Rectal smooth muscle tissue (tissue), 1 donor: ENCODE results near the gene UNG.
A peak's percentile ranks its signal among the peaks of the same experiment; 100 is the strongest.

Experiments
- H3K27ac ChIP-seq: one replicate; pipeline ENCODE4 v1.7.0; 2013; ENCODE audit warnings: low read depth, low read length, inconsistent platforms
- H3K27me3 ChIP-seq: one replicate; pipeline ENCODE4 v1.7.0; 2013; ENCODE audit warnings: low read length; ENCODE audit not compliant: control insufficient read depth, insufficient read depth
- H3K36me3 ChIP-seq: one replicate; pipeline ENCODE4 v1.7.0; 2013; ENCODE audit warnings: low read length; ENCODE audit not compliant: control insufficient read depth, insufficient read depth
- H3K4me1 ChIP-seq: one replicate; pipeline ENCODE4 v1.7.0; 2013; ENCODE audit warnings: low read length; ENCODE audit not compliant: control insufficient read depth, insufficient read depth
- H3K4me3 ChIP-seq: one replicate; pipeline ENCODE4 v1.7.0; 2013; ENCODE audit warnings: low read length
- H3K9ac ChIP-seq: one replicate; pipeline ENCODE4 v1.7.0; 2013; ENCODE audit warnings: low read length

Gene UNG

DNA sequence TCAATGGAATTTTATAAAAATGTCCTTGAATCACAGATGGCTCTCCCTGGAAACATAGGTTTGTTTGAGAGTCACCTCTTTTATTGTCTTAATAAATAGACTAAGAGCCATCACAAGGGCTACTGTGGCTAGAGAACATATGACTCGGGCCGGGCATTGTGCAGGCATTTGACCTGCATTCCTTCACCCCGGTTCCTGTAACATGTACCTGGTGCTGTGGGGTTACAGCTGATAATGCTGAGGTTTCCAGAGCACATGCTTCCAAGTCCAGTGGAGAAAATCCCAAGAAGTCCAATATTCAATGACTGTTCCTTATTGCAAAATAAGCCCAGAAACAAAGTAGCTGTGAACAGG, 18.0 kb downstream of the UNG start:
- Histone ChIP-seq H3K27me3 (no peaks in the 10 kb centered on the region), H3K4me3 (peak overlapping the region; percentile 22), H3K9ac (no peak overlapping the region), H3K36me3 (no peaks in the 10 kb centered on the region), H3K4me1 (peaks cover 40% of the 10 kb centered on the region), H3K27ac (peak overlapping the region; percentile 81)

GRCh38 chr12:109115758-109116610, 18.6 kb downstream of the UNG start, which contains the start of gene ACACB:
Gene ACACB, plus strand, starts transcription at chr12:109116587. Its CDS starts 22,819 bp downstream, at chr12:109139406.
- peaks cover 38% of the 10 kb centered on the region for H3K4me1 ChIP-seq
- no peak within 1 kb of the TSS for H3K9ac ChIP-seq
- H3K36me3 ChIP-seq, result no peaks in the 10 kb centered on the region
- H3K4me3 ChIP-seq, result peak within 1 kb of the TSS; percentile 22
- no peaks in the 10 kb centered on the region for H3K27me3 ChIP-seq
- H3K27ac ChIP-seq, result peak within 1 kb of the TSS; percentile 81

DNA sequence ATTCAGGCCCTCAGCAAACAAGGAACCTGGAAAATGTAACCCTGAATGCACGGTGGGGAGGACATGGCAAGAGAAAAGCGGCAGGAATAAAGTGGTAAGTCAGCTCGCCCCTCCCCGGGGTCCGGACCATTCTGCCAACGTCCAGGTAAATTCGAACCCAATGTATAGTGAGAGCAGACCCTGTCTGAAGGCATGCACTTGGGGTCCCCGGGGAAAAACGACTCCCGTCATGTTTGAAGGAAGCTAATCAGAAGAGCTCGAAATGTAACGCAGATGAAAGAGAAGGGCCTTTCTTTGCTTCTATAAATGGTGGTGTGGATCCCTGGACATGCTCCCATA, 19.2 kb downstream of the UNG start:
- Histone ChIP-seq H3K27me3 (no peaks in the 10 kb centered on the region), H3K36me3 (no peaks in the 10 kb centered on the region), H3K4me3 (no peak overlapping the region), H3K9ac (no peak overlapping the region), H3K4me1 (peaks cover 37% of the 10 kb centered on the region), H3K27ac (peak overlapping the region; percentile 81)

DNA sequence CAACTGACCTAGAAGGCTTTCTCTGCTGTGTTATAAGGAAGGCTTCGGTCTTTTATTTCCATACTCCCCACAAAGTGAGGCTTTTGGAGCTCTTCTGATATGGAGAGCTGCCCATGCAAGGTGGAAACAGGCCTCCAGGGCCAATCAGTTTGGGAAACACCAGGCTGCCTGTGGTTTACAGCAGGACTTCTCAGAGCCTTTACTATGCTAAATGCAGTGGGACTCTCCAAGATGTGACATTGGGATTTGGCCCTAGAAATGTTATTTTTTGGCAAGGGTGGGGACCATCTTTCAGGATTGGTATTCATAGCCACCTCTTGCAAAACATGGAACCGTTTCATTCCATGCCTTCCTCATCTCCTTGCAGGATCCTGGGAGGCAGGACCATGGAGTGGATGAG, 22.7 kb downstream of the UNG start:
- H3K9ac ChIP-seq, result no peak overlapping the region
- H3K27ac ChIP-seq, result no peak overlapping the region
- no peaks in the 10 kb centered on the region for H3K27me3 ChIP-seq
- no peaks in the 10 kb centered on the region for H3K36me3 ChIP-seq
- no peak overlapping the region for H3K4me3 ChIP-seq
- peaks cover 20% of the 10 kb centered on the region for H3K4me1 ChIP-seq

GRCh38 chr12:109120557-109120956, 23.2 kb downstream of the UNG start:
- H3K27me3 ChIP-seq, result no peaks in the 10 kb centered on the region
- H3K4me3 ChIP-seq, result no peak overlapping the region
- peaks cover 17% of the 10 kb centered on the region for H3K4me1 ChIP-seq
- H3K9ac ChIP-seq, result no peak overlapping the region
- H3K27ac ChIP-seq, result no peak overlapping the region
- no peaks in the 10 kb centered on the region for H3K36me3 ChIP-seq

DNA sequence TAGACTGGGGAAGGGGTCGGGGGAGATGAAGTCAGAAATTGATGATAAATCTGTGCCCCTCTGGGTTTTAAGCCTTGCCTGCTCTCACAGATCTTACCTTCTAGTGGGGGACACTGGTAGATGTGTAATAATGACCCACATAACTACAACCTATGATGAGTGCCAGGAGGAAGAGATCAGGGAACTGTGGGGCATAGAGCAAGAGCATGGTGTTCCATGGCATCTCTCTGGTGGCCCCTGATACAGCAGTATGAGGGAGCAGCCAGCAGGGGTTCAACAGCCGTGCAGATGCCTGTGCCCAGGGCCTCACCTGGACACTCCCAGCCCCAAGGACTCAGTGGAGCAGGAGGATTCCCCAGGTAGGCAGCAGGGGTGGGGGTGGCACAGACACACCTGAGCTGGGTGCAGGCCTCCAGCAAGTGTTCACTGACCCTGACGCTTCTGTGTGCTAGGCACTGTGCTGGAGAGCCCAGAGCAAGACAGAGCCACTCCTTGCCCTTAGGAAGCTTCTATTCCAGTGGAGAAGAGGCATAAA, 24.0 kb downstream of the UNG start:
- no peaks in the 10 kb centered on the region for H3K36me3 ChIP-seq
- H3K27ac ChIP-seq, result no peak overlapping the region
- H3K9ac ChIP-seq, result no peak overlapping the region
- H3K4me3 ChIP-seq, result no peak overlapping the region
- no peaks in the 10 kb centered on the region for H3K27me3 ChIP-seq
- H3K4me1 ChIP-seq, result peaks cover 14% of the 10 kb centered on the region

DNA sequence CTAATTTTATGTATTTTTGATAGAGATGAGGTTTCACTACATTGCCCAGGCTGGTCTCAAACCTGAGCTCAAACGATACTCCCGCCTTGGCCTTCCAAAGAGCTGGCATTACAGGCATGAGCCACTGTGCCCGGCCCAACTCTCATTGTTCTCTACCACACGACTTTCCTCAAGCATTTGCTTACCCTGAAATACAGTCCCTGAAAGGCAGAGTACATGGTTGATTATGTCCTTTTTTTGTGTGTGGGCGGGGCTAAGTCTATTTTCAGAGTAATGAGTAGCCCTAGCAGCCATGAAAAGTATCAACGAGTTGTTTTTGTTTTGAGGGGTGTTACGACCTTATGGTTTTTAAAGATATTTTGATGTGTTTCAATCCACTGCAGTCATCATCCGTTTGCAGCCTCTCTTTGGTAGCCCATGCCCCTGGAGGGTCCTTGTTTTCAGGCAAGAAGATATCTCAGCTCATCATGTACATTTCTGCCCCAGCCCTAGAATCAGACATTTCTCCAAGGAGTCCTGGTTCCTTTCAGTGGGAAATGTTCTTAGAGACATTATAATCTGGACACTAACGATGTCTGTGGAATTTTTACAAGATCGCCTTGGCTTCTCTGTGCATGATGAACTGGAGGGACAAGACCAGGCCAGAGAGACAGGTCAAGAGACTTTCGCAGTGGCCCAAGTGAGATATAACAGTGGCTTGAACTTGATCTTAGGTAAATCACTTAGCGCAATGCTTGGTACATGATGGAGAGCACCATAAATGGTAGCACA, 27.7 kb downstream of the UNG start:
- H3K27ac ChIP-seq, result peak overlapping the region; percentile 72
- no peaks in the 10 kb centered on the region for H3K27me3 ChIP-seq
- no peaks in the 10 kb centered on the region for H3K36me3 ChIP-seq
- no peak overlapping the region for H3K9ac ChIP-seq
- H3K4me3 ChIP-seq, result no peak overlapping the region
- peaks cover 8% of the 10 kb centered on the region for H3K4me1 ChIP-seq

- H3K27me3 ChIP-seq, result no peaks in the 10 kb centered on the region
- no peak overlapping the region for H3K4me3 ChIP-seq
- peak overlapping the region; percentile 72 for H3K27ac ChIP-seq
- no peaks in the 10 kb centered on the region for H3K36me3 ChIP-seq
- no peak overlapping the region for H3K9ac ChIP-seq
- H3K4me1 ChIP-seq, result peaks cover 8% of the 10 kb centered on the region
Observed at GRCh38 chr12:109125791-109126190, 28.4 kb downstream of the UNG start.

- no peak overlapping the region for H3K4me3 ChIP-seq
- no peaks in the 10 kb centered on the region for H3K27me3 ChIP-seq
- H3K9ac ChIP-seq, result no peak overlapping the region
- no peaks in the 10 kb centered on the region for H3K36me3 ChIP-seq
- peaks cover 11% of the 10 kb centered on the region for H3K4me1 ChIP-seq
- H3K27ac ChIP-seq, result no peak overlapping the region
Observed at GRCh38 chr12:109126784-109127183, 29.4 kb downstream of the UNG start.

DNA sequence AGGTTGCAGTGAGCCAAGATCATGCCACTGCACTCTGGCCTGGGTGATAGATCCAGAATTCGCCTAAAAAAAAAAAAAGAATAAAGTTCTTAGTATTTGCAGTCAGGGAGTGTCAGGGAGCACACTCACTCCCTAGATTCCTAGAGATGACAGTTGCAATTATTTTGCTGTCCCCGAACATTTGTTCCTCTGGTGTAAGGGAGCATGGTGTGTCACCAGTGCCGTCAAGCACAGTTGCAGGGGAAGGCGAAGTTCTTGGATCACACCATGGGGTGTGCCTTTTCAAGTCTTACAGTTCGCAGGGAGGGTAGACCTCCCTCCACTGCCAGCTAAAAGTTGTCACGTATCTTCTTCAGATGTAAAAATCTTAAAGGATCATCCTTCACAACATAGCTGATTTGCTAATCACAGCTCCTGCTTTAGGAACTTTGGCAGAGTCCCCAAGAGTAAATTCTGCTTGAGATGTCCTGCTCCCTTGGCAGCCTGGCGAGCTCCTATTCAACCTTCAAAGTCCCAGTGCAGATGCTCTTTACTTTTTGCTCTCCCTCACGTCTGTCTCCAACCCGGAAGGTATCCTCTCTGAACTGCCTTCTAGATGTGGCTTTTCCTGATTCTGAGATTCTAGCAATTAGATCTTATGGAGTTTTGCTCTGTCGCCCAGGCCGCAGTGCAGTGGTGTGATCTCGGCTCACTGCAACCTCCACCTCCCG, 30.3 kb downstream of the UNG start:
- Histone ChIP-seq H3K27ac (no peak overlapping the region), H3K4me3 (no peak overlapping the region), H3K4me1 (peaks cover 11% of the 10 kb centered on the region), H3K9ac (no peak overlapping the region), H3K36me3 (no peaks in the 10 kb centered on the region), H3K27me3 (no peaks in the 10 kb centered on the region)

DNA sequence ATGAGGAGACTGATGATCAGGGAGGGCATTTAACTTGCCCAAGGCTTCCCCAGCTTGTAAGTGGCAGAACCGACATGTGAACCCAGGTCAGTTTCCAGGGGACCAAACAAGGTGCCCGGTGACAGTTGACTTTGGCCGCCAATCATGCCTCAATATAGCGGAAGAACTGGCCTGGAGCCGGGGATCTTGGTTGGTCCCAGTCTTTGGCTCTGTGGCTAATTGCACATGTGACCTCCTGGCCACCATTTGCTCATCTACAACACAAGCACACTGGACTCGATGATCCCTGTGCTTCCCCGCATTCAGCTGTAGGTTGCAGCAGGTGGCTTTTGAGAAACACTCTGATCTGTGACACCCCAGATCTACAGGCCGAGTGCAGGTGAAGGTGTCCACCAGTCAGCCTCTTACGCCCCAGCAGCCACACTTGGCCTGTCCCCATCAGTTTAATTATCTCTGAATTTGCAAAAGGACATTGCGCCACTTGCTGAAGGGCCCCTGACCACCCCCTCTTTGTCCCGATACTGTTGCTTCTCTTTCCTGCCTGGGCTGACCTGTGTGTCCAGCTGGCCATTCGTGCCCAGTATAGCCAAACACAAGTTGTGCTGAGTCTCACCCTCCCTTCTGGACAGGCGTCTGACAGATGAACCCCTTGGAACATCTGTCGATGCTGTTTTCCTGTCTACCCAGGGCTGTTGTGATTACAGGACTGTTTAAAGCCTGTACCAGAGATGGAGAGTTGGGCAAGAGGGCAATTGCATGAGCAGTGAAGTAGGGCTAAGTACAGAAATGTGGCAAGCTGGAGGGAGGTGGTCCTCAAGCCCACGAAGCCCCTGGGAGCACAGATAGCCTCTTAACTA, 33.1 kb downstream of the UNG start:
- Histone ChIP-seq H3K4me3 (no peak overlapping the region), H3K4me1 (peaks cover 13% of the 10 kb centered on the region), H3K36me3 (no peaks in the 10 kb centered on the region), H3K9ac (no peak overlapping the region), H3K27ac (peak overlapping the region; percentile 67), H3K27me3 (no peaks in the 10 kb centered on the region)
